Retina (tissue), 1 donor: ENCODE results near the gene BTNL3.
"Not testable (repeated sequence)": the region's sequence is repeated elsewhere in the genome, so short reads cannot be mapped to it uniquely, and the experiment has no call there.

Source experiments
- DNase-seq: peaks from one replicate; pipeline ENCODE4 v3.0.0-alpha.2; 2016

Gene BTNL3

DNA sequence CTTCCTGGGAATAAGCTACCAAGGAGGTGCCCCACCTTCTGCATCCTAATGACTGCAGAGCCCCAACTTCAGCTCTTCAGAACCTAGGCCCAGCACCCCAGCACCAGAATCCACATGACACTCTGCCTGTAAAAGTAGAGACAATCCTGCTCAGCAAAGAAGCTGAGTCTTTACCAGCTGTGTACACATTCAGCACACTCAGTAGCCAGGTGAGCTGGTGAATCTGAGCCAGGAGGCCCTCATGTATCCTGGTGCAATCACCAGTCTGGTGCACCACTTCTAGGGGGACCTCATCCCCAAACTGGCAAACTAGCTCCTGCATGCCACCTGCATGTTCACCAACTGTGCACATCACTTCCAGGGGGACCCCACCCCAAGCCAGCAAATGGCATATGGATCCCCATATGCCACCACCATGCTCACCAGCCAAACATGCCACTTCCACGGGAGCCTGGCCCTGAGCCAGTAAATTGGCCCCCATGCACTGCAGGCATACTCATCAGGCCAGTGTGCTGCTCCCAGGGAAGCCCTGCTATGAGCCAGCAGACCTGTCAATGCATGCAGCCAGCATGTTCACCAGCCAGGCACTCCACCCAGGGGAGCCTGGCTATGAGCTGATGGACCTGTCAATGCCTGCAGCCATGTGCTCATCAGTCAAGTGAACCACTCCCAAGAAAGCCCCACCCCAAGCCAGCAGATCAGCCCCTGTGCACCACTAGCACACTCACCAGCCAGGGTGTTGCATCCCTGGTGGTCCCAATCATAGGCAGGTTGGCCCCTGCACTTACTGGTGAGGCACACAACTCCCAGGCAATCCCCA, 35.8 kb downstream of the BTNL3 start:
- no peak for DNase-seq

GRCh38 chr5:181027452-181028031, 38.9 kb downstream of the BTNL3 start:
- DNase-seq: no peak

DNA sequence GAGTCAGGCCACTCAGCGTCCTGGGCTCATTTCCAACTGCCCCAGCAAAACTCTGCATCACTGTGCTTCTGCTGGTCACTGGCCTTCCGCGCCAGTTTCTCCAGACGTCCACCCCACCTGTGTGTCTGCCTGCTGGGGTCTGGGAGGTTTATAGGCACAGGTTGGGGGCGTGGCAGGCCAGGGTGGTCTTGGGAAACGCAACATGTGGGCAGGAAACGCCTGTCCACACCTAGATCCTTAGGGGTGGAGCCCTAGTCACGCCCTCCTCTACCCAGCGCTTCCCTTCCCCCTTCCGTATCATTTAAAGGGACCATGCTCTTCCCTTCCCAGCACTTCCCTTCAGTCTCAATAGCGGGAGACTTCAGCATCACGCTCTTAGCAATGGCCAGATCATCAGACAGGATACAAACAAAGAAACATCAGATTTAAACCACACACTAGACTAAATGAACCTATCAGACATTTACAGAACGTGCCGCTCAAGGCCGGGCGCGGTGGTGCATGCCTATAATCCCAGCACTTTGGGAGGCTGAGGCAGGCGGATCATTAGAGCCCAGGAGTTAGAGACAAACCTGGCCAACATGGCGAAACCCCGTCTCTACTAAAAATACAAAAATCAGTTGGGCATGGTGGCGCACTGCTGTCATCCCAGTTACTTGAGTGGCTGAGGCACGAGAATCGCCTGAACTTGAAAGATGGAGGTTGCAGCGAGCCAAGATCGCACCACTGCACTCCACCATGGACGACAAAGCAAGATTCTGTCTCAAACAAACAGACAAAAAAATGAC, 39.6 kb downstream of the BTNL3 start:
- no peak for DNase-seq

DNA sequence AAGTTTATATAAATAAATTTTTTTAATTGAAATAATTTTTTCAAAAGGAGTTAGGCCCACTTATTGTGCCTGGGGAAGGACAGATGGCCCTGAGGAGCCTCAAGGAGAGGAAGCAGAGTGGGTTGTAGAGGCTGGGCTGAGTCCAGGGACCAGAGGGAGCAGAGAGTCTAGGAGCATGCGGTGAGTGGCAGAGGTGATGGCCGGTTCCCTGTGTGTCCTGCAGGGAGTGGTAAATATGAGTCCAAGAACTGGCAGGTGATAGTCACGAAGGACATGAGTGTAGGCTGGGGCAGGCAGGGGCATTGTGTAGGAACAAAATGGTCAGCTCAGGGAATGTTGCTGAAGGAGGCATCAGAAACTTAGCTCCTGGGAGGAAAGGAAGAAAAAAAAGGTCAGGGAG, 43.1 kb downstream of the BTNL3 start:
- DNase-seq: no peak

DNA sequence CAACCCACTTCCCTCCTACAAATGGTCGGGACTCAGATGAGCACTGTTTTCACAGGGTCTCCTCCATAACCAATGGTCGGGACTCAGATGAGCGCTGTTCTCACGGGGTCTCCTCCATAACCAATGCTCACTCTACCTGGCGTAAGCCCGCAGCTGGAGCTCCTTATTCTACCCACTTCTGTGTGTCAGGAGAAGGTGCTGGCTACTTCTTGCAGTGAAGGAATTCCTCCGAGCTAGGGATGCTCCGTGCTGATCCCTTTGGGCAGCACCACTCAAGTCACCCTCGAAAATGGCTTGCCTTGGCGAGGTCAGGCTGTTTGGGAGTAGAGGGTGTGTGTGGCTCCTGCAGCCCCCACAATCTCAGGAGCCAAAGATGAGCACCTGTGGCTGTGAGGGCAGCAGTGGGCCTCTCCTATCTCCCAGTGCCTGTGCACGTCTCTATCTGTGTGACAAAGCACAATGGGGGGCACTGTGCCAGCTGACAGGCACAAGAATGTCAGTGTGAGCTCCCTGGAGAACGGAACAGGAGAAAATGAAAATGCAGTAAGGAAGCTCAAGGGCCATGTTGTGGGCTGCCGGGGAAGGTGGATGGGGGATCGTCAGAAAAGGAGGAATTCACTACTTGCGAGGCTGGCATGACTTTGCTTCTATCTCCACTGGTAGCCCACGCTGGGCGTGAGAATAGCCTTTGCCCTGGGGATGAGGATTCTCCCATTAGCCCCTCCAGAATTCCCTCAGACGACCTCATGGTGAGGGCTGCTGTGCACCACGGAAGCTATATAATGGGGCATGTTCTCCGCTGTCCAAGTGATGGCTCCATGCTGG, 47.6 kb downstream of the BTNL3 start:
- DNase-seq: no peak

GRCh38 chr5:181036816-181037364, 48.2 kb downstream of the BTNL3 start:
- DNase-seq: no peak

DNA sequence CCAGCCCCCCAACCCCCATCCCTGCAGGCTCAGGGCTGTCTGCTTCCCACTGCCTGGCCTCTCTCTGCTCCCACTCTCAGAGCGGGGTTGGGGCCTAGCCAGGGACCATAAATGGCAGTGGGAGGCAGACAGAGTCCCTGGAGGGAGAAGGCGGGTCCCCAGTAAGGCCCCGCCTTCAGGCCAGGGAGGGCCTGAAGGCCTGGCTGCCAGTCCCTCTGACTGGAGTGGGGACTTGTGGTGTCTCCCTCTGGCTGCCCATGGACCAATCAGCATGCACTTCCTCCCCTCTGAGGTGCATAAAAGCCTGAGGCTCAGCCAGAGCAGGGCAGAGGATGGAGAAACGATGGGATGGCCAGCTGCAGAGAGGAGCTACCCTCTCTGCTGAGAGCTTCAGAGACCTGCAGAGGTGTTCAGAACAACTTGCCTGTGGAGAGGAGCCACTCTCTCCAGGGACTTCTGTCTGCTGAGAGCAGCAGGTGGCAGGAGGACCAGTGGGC, 48.8 kb downstream of the BTNL3 start:
- no peak for DNase-seq

DNA sequence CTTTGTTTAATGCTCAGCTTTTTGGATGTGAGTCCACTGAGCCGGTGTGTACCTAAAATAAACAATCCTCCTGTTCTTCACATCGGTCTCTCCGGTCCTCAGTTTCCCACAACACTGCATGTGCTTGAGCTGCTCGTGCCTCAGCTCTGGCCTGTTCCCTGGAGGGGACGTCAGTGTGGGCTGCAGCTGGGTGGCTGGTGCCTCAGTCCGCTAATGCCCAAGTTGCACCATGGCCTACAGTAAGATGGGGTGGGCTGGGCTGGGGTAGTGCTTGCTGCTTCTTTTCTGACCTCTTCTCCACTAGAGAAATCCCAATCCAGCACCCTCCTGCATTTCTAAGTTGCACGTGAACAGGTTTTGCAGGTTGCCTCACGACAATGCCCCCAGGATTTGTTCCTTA, 50.8 kb downstream of the BTNL3 start:
- no peak for DNase-seq

DNA sequence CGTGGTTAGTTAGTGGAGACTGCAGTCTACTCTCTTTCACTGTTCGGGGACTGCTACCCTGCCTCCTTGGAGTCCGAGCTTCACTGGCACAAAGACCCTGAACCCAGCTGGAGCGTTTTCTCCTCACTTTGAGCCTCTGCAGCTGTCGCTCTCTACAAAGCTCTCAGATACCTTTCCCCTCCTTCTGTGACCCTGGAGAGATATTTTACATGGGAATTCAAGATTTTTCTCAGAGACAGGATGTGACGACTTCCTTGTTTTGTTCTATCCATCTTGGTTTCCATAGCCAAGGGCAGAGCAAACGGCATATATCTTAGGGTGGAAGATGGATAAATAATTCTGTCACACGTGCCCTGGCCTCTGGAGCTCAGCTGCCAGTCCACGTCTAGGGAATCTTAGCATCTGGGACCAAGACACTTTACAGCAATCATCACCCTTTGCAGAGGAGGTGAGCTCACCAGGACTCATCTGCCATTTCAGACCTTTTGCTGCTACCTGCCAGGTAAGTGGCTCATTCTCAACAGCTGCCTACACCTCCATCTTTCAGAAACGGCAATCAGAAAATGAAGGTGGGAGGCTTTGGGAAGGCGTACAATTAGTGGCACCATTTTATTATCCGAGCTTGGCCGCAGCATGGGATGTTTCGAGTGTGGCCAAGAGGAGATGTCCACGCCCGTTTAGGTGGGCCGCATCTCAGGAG, 51.4 kb downstream of the BTNL3 start, which contains the start of gene BTNL9:
Gene BTNL9 (plus strand): TSS at position 336 of the 700 bp plus-strand sequence. CDS start 5,224 bp downstream, outside the sequence.
- DNase-seq: no peak

DNA sequence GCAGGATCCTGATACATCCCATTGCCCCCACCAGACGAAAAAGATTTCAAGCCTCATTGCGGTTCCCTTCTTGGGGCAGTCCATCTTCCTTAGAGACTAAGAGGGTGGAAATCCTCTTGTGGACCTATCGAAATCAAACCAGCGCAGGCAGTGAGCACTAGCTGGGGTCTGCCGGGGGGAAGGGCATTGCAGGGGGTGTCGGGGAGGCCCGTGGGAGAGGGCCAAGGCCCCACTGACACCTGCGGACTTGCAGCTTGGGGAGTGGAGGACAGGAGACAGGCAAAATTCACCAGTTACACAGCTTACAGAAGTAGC, 51.9 kb downstream of the BTNL3 start:
- no peak for DNase-seq

- DNase-seq: no peak
Measured at GRCh38 chr5:181041043-181041442, 52.4 kb downstream of the BTNL3 start.

DNA sequence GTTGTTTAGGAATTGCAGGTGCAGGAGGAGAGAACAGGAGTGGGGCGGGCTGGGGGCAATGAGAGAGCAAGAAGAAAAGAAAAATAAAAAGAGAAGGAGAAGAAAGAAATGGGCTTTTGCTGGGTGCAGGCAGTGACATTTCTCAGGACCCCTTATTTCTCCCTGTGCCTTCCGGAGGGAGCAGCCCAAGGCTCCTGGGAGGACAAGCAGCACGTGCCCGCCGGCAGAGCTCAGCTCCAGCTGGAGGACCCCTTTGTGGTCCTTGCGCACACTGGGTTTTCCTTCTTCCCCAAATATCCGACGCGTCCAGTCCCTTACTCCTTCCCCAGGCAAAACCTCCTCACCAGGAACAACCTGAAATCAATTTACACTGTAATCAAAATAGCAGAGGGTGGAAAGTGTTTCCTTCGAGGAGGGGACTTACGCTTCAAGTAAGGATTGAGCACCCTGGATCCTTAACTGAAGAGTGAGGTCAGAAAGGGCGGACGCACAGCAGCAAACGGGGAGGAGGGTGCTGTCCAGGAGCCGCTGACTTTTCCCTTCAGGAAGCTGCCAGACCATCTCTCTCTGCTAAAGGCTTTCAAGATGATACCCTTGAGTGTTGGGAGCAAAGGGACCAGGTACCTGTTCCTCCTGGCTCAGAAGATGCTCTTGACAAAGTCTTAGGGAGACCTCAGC, 53.5 kb downstream of the BTNL3 start:
- no peak for DNase-seq

- no peak for DNase-seq
Measured at GRCh38 chr5:181042722-181043121, 54.1 kb downstream of the BTNL3 start.

DNA sequence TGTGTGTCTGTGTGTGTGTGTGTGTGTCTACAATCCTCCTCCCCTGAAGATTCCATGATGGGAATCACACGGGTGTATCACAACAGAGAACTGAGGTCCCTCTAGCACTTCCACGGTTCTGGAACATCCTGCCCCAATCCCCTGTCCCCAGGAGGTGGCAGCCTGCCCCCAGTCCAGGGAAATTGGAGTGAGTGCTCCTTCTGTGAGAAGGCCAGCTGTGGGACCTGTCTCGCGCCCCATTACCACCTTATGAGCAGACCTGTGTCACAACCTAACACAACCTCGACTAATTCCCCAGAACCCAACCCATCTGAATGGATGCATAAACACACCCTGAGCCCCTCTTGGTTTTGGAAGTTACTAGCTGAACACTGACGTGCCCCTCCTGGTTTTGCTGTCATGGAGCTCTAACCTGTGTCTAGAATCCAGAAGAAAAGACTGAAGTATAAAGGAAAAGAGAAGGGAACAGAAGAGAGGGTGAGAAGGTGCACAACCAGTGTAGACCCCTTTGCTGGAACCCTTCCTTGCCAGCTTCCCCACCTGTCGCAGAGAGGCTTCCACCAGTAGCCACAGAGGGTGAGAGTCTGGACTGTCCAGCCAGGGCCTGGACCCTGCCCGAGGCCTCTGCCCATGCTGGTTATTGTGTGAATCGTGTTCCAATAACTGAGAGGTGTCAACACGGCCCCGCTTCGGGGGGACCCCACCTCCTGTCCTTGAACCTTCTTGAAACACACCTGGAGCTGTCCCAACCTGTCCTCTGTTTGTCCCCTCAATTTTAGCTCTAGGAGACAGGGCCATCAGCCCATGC, 54.8 kb downstream of the BTNL3 start:
- DNase-seq: no peak

DNA sequence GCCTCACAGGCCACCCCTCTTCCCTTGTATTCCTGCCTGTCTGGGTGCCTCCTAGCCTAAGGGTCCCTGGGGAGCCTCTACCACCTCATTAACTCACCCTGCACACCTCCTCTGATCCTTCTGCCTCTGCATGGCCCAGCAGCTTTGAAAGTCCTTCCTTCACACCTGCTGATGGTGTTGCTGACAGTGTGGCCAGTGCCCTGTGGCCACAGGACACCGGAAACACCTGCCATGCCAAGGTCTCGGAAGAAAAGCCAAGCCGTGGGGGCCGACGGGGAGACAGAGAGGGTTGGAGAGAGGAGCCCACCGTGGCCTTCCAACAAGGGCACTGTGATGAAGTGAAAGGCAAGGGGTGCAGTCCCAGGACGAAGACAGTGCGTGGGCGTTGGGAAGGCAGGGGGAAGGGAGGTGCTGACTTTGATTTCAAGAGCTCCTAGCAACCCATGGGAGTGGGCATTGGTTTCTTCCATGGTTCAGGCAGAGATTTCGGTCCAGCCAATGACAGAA, 55.5 kb downstream of the BTNL3 start:
- no peak for DNase-seq

GRCh38 chr5:181044662-181045305, 56.1 kb downstream of the BTNL3 start:
- no peak for DNase-seq

DNA sequence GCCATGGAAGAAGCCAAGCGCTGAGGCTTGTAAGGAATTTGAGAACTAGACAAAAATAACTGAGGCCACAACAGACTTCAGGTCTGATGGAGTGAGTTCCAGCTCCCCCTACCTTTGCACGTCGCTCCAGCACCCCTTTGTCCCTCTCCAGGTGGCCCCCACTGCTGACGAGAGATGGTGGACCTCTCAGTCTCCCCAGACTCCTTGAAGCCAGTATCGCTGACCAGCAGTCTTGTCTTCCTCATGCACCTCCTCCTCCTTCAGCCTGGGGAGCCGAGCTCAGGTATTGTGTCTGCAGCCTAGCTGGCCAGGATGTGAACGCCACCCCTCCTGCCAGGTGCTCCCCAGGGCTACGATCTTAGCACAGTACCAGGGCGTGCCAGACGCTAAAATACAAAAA, 56.7 kb downstream of the BTNL3 start:
- DNase-seq: no peak

DNA sequence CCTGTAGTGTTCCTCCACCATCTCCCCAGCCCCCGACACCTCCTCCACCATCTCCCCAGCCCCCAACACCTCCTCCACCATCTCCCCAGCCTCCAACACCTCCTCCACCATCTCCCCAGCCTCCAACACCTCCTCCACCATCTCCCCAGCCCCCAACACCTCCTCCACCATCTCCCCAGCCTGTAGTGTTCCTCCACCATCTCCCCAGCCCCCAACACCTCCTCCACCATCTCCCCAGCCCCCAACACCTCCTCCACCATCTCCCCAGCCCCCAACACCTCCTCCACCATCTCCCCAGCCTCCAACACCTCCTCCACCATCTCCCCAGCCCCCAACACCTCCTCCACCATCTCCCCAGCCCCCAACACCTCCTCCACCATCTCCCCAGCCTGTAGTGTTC, 57.2 kb downstream of the BTNL3 start:
- not testable (repeated sequence) for DNase-seq

- no peak for DNase-seq
Measured at GRCh38 chr5:181047288-181047687, 58.6 kb downstream of the BTNL3 start.

DNA sequence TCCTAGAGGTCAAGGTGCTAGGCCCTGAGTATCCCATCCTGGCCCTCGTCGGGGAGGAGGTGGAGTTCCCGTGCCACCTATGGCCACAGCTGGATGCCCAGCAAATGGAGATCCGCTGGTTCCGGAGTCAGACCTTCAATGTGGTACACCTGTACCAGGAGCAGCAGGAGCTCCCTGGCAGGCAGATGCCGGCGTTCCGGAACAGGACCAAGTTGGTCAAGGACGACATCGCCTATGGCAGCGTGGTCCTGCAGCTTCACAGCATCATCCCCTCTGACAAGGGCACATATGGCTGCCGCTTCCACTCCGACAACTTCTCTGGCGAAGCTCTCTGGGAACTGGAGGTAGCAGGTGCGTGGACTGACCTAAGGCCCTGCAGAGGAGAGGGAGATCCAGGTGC, 59.3 kb downstream of the BTNL3 start:
- DNase-seq: no peak
